HFFc6 (cell line): ENCODE results near the gene TRNP1. TPM values are rescaled to one million over a fixed set of nuclear protein-coding genes. Genes with fewer than 3 reads are reported as not detected.

Source experiments
- DNase-seq: peaks from one replicate; pipeline ENCODE4 v3.0.0-alpha.2; 2018
- H3K27ac Mint-ChIP-seq: 2 replicates; pipeline ENCODE4 v1.8.0; 2020; ENCODE audit warnings: mild to moderate bottlenecking, mixed read lengths
- H3K27me3 Mint-ChIP-seq: 2 replicates; pipeline ENCODE4 v1.8.0; 2021; ENCODE audit warnings: mild to moderate bottlenecking, moderate library complexity, mixed read lengths; ENCODE audit not compliant: insufficient read depth
- H3K36me3 Mint-ChIP-seq: 2 replicates; pipeline ENCODE4 v1.8.0; 2021; ENCODE audit warnings: low read depth, mixed read lengths
- H3K4me1 Mint-ChIP-seq: 2 replicates; pipeline ENCODE4 v1.8.0; 2020; ENCODE audit warnings: low read depth, mixed read lengths
- H3K4me3 Mint-ChIP-seq: 2 replicates; pipeline ENCODE4 v1.8.0; 2020; ENCODE audit warnings: mild to moderate bottlenecking, moderate library complexity, mixed read lengths
- H3K9me3 Mint-ChIP-seq: 2 replicates; pipeline ENCODE4 v1.8.0; 2020; ENCODE audit warnings: mild to moderate bottlenecking, mixed read lengths
- CTCF ChIP-seq: fragments of 200-600 bp; sonication (generic); IDR thresholded peaks from 2 replicates; pipeline ENCODE4 v1.5.0; 2021; ENCODE audit warnings: antibody characterized with exemption, mild to moderate bottlenecking
- total RNA-seq, 6 experiments: library from RNA; stranded (reverse); fragmentation: NEBNext Ultra II Directional; extraction: Animal tissue kit (Norgen Biotek cat#: 25700); gene quantifications; 2 replicates in 1 of 6; 3 replicates in 5 of 6; pipeline ENCODE4 v1.2.3, GENCODE V29; 2021

TRNP1 gene
- total RNA-seq, 6 experiments from 2014 or later: 203 to 241 (median 217) TPM

DNA sequence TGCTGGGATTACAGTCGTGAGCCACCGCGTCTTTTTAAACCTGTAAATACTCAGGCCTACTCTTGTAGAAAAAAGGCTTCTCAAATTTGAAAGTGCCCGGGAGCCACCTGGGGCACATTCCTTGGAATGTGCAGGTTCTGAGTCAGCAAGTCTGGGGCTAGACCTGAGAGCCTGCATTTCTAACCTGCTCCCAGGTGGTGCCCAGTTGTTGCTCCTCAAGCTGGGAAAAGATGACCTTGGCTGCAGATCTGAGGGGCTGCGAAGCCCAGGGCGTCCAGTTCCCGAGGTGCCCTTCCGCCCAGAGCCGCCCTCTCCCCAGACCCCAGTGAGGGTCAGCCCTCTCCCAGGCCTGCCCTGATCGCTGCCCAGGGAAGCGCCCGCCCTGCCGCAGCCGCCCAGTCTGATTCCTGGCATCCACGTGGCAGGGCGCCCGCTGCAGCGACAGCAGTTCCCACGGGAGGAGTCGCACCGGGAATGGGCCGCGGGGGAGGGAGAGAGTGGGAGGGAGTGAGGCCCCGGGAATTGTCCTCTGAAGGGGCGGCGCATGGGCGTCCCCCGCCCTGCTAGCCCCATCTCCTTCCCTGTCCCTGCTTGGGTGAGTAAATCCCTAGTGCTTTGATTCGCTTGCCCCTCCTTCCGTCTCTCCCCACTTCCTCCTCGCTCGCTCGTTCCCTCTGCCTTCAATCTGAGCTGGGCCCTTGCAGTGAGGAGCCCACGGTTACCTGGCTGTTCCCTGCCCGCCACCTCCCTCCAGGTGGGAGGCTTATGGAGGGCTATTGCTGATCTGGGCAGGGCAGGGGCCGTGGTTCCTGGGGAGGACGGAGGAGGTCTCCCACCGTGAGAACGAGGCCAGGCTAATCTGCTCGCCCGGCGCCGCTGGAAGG is 38.0 kb downstream of the TRNP1 start:
- DNase-seq: peak; percentile 71
- H3K27me3 Mint-ChIP-seq: peaks cover 3% of the 10 kb centered on the region
- TF ChIP-seq CTCF: no peak
- peak overlapping the region; percentile 75 for H3K27ac Mint-ChIP-seq
- H3K4me3 Mint-ChIP-seq: peak overlapping the region; percentile 75
- peaks cover 16% of the 10 kb centered on the region for H3K4me1 Mint-ChIP-seq
- no peaks in the 10 kb centered on the region for H3K36me3 Mint-ChIP-seq
- H3K9me3 Mint-ChIP-seq: no peaks in the 10 kb centered on the region

DNA sequence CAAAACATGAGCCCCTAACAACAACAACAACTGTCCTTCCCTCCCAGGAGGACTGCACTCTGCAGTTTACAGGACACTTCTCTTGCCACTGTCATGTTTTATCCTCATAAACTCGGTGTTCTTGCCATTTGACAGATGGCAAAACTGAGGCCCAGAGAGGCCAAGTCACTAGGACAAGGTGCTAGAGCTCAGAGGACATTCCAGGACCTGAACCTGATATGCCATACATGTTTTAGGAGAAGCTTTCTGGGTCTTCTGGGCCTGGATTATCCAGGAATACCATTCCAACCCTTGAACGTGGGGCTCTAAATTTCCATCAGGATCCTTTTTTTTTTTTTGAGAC is 38.6 kb downstream of the TRNP1 start:
- peak overlapping the region; percentile 75 for H3K27ac Mint-ChIP-seq
- peak overlapping the region; percentile 75 for H3K4me3 Mint-ChIP-seq
- H3K4me1 Mint-ChIP-seq: peaks cover 10% of the 10 kb centered on the region
- H3K9me3 Mint-ChIP-seq: no peaks in the 10 kb centered on the region
- H3K27me3 Mint-ChIP-seq: peaks cover 2% of the 10 kb centered on the region
- no peak for DNase-seq
- no peak for TF ChIP-seq CTCF
- H3K36me3 Mint-ChIP-seq: no peaks in the 10 kb centered on the region

DNA sequence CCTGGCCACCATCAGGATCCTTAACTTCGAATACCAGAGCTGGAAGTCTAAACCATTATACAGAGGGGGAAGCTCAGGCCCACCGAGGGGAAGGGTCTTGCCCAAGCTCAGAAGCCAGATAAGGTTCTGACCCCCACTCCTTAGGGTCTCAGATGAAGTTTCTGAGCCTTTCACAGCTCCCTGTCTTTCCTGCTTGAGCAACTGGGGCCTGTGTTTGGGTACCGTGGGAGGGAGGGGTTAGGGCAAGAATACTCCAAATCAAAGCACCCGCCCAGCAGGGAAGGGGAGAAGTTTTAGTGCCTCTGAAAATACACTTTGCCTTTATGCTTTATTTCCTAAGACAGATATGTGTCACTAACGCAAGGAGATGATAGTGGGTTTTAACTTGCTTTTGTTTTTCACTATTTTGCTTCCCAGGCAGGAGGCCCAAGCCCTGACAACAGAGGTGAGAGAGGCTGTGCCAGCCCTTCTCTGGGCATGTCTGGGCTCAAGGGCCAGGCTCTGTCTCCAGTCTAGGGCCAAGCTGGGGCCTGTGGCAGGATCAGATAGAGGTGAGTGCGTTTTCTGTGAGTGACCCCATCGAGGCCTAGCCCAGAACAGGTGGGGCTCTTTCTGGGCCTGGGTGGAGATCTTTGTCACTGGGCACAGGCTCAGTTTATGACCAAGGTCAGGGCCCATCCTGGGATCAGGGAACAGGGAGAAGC is 39.7 kb downstream of the TRNP1 start:
- DNase-seq: no peak
- Mint-ChIP-seq H3K27me3 (no peaks in the 10 kb centered on the region; the same call in 1 of the 2 replicates), H3K4me1 (peaks cover 4% of the 10 kb centered on the region; the same call in 1 of the 2 replicates), H3K36me3 (no peaks in the 10 kb centered on the region), H3K4me3 (no peak overlapping the region), H3K27ac (no peak overlapping the region), H3K9me3 (no peaks in the 10 kb centered on the region)
- no peak for TF ChIP-seq CTCF

DNA sequence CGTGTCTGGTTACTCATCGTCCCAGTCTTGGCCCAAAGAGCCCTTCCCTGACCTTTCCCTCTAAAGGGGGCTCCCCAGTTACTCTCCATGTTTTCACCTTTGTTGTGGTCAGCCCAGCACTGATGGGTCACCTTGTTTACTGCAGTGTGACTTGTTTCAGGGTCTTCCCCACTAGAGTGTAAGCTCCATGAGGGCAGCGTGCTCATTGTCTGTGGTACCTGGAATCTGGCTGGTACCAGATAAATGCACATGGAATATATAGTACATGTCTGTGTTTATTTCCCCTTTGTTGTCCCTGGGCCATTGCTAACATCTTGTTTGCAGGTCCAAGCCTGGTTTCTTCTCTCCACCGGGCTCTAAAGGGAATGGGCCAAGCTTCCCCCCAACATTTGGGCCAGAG is 41.9 kb downstream of the TRNP1 start:
- Mint-ChIP-seq H3K36me3 (no peaks in the 10 kb centered on the region), H3K27ac (no peak overlapping the region), H3K4me1 (peaks cover 4% of the 10 kb centered on the region; the same call in 1 of the 2 replicates), H3K27me3 (no peaks in the 10 kb centered on the region; the same call in 1 of the 2 replicates), H3K9me3 (no peaks in the 10 kb centered on the region), H3K4me3 (no peak overlapping the region)
- DNase-seq: no peak
- TF ChIP-seq CTCF: no peak

DNA sequence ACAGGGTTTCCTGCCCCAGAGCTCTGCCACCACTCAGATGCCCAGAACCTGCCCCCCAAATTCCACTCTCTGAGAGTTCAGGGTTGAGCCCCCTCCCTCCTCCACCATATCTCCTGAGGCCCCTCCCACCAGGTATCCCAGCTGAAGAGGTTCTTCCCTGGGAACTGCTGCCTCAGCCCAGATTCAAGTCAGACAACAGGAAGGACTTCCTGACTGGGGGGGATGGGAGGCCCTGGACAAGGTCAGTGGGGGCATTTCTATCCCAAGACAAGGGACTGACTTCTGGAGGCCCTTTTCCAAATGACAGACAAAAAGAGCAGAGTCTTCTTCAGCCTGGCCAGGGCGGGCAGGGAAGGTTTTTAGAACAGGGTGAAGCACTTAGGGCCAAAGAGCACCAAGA is 43.2 kb downstream of the TRNP1 start:
- TF ChIP-seq CTCF: no peak
- Mint-ChIP-seq H3K27me3 (no peaks in the 10 kb centered on the region; the same call in 1 of the 2 replicates), H3K4me3 (no peak overlapping the region), H3K36me3 (no peaks in the 10 kb centered on the region), H3K4me1 (peaks cover 4% of the 10 kb centered on the region; the same call in 1 of the 2 replicates), H3K27ac (no peak overlapping the region), H3K9me3 (no peaks in the 10 kb centered on the region)
- DNase-seq: no peak
